HG03432 (cell line): Measurements from ENCODE around the gene FBF1.
A peak's percentile ranks its signal among the peaks of the same experiment; 100 is the strongest.
"Not testable (repeated sequence)": the region's sequence is repeated elsewhere in the genome, so short reads cannot be mapped to it uniquely, and the experiment has no call there.

Experiments
- ATAC-seq: cut with Tn5 transposase; IDR thresholded peaks from one replicate; pipeline ENCODE4 v1.9.1; 2021; ENCODE audit warnings: mild to moderate bottlenecking, moderate library complexity; ENCODE audit not compliant: unreplicated experiment

FBF1 gene, protein sequence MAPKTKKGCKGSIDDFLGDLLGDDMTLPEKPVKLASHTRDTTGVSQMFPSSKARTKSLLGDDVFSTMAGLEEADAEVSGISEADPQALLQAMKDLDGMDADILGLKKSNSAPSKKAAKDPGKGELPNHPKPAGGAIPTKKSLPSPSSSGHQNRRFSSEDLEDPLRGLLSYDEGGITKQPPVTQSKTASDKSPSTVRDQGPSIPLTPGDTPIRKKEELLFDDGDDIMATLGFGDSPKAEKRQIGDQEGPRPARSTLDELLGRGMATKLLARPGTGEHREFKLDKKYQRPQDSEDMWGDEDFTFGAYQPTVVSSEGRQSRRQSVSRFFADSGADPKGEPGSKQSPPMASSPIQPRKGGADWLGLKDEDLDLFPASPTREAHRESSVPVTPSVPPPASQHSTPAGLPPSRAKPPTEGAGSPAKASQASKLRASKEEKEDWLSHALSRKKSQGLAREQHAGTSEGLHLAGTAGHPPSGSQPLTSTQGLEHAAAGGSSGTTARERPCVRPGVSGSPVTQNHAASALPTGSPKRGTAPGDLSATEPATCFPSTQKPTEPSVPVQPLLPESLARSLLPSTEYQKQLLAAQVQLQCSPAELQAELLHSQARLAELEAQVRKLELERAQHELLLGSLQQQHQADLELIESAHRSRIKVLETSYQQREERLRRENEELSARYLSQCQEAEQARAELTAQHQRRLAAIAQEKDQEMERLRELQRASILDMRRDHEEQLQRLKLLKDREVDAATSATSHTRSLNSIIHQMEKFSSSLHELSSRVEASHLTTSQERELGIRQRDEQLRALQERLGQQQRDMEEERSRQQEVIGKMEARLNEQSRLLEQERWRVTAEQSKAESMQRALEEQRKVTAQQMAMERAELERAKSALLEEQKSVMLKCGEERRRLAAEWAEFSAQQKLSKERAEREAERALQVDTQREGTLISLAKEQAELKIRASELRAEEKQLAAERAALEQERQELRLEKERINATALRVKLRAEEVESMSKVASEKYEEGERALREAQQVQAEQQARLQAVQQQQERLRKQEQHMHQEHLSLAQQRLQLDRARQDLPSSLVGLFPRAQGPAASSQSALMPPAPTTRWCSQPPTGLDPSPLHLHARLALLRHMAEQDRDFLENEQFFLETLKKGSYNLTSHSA

GRCh38 chr17:75940727-75941441, at the start of gene FBF1:
Gene FBF1 (minus strand): TSS chr17:75941042. CDS start chr17:75938149, 2,893 bp downstream.
- ATAC-seq, result peak; percentile 95

DNA sequence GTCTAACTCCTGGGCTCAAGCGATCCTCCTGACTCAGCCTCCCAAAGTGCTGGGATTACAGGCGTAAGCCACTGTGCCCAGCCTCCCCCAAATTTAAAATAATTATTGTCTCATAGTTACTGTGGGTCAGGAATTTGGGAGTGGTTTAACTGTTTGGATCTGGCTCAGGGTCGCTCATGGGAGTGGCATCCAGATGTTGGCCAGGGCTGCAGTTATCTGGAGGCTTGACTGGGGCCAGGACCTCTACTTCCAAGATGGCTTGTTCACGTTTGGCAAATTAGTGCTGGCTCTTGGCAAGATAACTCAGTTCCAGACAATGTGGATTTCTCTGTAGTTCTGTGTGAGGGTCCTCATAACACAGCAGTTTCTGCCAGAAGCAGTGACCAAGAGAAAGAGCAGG, 46.2 kb upstream of the FBF1 start:
- ATAC-seq, result no peak

DNA sequence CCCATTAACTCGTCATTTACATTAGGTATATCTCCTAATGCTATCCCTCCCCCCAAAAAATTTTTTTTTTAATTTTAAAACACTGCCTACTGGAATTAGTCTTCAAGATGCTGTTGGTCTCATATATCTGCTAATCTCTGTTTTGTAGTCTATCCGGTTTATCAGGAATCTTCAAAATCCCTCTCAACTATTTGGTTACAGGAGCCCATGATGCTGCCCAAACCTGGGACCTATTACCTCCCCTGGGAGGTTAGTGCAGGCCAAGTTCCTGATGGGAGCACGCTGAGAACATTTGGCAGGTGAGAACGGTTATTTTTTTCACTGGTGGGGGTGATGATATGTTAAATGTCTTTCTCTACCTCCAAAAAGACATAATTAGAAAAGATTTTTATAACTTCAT, 45.1 kb upstream of the FBF1 start:
- ATAC-seq, result no peak

GRCh38 chr17:75983501-75984181, 42.8 kb upstream of the FBF1 start:
- ATAC-seq, result no peak

GRCh38 chr17:75981019-75981615, 40.3 kb upstream of the FBF1 start:
- ATAC-seq, result no peak

GRCh38 chr17:75980188-75981018, 39.6 kb upstream of the FBF1 start:
- no peak for ATAC-seq

GRCh38 chr17:75979705-75980187, 38.9 kb upstream of the FBF1 start:
- ATAC-seq, result peak; percentile 20

DNA sequence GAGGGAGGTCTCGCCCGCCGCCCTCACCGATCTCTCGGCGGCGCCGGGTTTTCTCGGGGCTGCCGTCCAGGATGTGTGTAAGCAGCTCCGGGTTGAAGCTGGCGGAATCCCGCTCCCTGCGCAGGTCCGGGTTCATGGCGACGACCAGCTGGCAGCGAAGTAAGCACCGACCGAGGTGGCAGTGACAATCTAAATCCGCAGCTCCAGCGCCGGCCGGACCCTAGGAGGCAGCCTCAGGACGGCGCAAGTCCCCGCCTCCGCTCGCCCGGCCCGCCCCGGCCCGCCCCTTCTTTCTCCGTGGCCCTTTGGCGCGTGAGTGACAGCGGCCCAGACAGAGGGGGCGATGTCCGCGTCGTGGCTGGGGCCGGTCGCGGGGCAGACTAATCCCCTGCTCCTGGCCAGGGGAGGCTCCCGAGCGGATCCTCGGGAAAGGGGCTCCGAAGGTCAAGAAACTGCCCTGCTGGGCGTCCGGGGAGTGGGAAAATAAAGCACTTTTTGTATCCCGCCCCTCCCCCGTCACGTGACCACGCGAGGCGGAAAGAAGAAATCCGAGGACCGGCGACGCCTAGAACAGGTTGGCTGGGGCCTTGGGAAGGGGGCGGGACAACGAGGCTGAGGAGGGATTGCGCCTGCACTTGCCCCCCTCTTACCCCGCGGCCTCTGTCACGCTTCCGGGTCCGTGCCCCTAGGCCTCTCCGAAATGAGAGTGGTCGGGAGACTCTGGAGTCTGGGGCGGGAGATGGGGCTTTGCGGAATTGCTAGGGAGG, 38.3 kb upstream of the FBF1 start, which contains the start of the genes ACOX1 and TEN1:
TSS of gene ACOX1 (minus strand) at position 229 of the 767 bp plus-strand sequence. CDS start at position 136, 93 bp downstream.
TSS of gene TEN1 (plus strand) at position 303 of the 767 bp plus-strand sequence. CDS start 6,953 bp downstream, outside the sequence.
- ATAC-seq, result peak; percentile 88

DNA sequence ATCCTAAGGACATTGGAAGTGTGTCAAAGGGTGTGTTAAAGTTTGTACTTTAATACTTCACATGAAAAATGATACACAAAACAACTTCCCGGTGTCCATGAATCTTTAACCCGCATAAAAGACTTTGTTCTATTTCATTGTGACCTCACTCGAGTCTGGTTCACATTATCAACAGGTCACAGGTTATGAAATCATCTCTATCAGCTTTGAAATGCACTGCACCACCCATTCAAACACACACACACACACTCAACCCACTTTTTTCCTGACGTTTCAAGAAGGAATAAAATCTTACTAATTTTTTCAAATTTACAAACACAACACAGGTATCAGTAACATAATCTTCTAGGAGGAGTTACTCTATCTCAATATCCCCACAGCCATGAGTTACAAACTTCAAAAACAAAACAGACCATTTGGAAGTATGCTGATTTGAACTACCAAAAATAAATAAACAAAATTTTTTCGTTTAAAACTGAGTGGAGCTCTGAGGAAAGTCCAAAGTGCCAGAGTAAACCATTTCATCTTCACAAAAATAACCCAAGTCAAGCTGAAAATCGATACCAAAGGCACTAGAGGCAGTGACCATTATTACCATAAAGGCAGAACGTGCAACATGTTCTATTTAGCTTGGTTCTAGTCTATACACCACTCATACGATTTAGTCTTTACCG, 35.5 kb upstream of the FBF1 start:
- ATAC-seq, result no peak

DNA sequence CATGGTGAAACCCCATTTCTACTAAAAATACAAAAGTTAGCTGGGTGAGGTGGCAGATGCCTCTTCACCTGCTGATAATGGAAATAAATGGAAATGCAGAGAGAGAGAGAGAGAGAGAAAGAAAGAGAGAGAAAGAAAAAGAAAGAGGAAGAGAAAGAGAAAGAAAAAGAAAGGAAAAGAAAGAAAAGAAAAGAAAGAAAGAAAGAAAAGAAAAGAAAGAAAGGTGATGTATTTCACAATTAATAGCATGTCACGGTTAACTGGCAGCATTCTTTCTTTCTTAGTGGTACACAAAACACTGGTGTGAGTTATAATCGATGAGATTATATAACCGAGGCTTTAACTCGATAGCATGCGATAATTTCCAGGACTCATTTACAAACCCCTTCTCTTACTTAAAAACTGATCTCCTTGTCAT, 34.9 kb upstream of the FBF1 start:
- ATAC-seq, result no peak

DNA sequence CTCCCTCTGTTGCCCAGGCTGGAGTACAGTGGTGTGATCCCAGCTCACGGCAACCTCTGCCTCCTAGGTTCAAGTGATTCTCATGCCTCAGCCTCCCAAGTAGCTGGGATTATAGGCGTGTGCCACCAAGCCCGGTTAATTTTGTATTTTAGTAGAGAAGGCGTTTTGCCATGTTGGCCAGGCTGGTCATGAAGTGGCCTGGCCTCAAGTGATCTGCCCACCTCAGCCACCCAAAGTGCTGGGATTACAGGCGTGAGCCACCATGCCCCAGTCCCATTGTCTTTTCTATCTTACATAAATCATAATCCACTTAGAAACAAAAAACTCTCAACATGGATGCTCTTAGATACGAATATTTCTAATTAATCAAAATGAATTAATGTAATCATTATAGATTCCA, 34.3 kb upstream of the FBF1 start:
- not testable (repeated sequence) for ATAC-seq

- no peak for ATAC-seq
Measured at GRCh38 chr17:75970626-75971025, 29.8 kb upstream of the FBF1 start.

DNA sequence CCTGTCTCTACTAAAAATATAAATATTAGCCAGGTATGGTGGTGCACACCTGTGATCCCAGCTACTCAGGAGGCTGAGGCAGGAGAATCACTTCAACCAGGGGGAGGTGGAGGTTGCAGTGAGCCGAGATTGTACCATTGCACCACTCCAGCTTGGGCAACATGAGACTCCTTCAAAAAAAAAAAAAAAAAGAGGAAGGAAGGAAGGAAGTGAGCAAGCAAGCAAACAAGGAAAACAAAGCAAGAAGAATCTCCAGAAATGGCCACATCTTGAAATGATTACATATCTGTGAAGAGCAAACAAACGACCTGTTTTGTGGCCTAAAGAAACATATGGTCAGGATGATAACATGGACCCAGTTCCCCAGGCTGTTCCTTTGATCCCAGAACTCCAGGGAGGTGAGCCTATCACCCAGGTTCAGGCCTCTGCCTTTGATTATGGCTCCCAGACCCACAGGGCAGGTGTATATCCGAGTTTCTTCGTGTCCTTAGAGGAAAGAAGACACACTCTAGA, 29.2 kb upstream of the FBF1 start:
- no peak for ATAC-seq

DNA sequence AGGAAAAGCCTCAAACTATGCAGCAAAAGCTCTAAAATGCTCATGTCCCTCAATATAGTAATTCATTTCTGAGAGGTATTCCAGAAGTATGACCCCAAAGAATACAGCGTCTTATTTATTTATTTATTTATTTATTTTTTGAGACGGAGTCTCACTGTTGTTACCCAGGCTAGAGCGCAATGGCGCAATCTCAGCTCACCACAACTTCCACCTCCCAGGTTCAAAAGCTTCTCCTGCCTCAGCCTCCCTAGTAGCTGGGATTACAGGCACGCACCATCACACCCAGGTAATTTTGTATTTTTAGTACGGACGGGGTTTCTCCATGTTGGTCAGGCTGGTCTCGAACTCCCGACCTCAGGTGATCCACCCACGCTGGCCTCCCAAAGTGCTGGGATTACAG, 28.2 kb upstream of the FBF1 start:
- ATAC-seq, result not testable (repeated sequence)

DNA sequence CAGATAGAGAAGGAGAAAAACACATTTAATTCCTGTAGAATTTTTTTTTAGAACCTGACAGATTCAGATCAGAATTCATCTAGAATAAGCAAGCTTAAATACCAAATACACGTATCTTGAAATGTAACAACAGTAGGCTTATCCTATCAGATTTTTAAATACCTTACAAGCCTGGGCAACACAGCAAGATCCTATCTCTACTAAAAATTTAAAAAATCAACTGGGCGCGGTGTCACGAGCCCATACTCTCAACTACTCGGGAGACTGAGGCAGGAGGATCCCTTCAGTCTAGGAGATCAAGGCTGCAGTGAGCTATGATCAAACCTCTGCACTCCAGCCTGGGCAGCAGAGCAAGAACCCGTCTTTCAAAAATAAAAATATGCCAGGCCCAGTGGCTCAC, 24.6 kb upstream of the FBF1 start:
- ATAC-seq, result no peak

GRCh38 chr17:75959839-75960511, 19.1 kb upstream of the FBF1 start:
- ATAC-seq, result no peak
